Stomach smooth muscle (tissue), 2 donors: ENCODE data around the gene TSG101.

Source experiments
- H3K27ac ChIP-seq: one replicate; pipeline ENCODE4 v1.7.0; 2013; ENCODE audit warnings: mild to moderate bottlenecking, low read length, inconsistent platforms
- H3K27me3 ChIP-seq, 2 donors: one replicate each; pipeline ENCODE4 v1.7.0; 2013; ENCODE audit warnings: low read length in 2 of 2; ENCODE audit not compliant: insufficient read depth in 2 of 2, control insufficient read depth in 1 of 2
- H3K36me3 ChIP-seq, 2 donors: one replicate each; pipeline ENCODE4 v1.7.0; 2013; ENCODE audit warnings: low read length in 2 of 2; ENCODE audit not compliant: control insufficient read depth in 2 of 2, insufficient read depth in 2 of 2
- H3K4me1 ChIP-seq: one replicate; pipeline ENCODE4 v1.7.0; 2013; ENCODE audit warnings: low read length; ENCODE audit not compliant: control insufficient read depth, insufficient read depth
- H3K4me3 ChIP-seq, 2 donors: one replicate each; pipeline ENCODE4 v1.7.0; 2013; ENCODE audit warnings: low read length in 2 of 2
- H3K9ac ChIP-seq, 2 donors: one replicate each; pipeline ENCODE4 v1.7.0; 2013; ENCODE audit warnings: low read length in 2 of 2, mild to moderate bottlenecking in 1 of 2
- H3K9me3 ChIP-seq, 2 donors: one replicate each; pipeline ENCODE4 v1.7.0; 2013; ENCODE audit warnings: low read length in 2 of 2; ENCODE audit not compliant: control insufficient read depth in 2 of 2
- donor health status: healthy.
- donor health status: Pancreatic carcinoma.

Gene TSG101

GRCh38 chr11:18526521-18527296, at the start of gene TSG101:
Gene TSG101, minus strand, starts transcription at chr11:18526942. Its CDS starts 126 bp downstream, at chr11:18526816.
- H3K27ac ChIP-seq, result peak within 1 kb of the TSS; percentile 94
- H3K4me1 ChIP-seq, result no peaks in the 10 kb centered on the region
- no peaks in the 10 kb centered on the region for H3K27me3 ChIP-seq
- peaks cover 4% of the 10 kb centered on the region in 2 donors for H3K36me3 ChIP-seq
- no peaks in the 10 kb centered on the region for H3K9me3 ChIP-seq
- H3K4me3 ChIP-seq, result peak within 1 kb of the TSS; percentile 94 to 99
- peak within 1 kb of the TSS; percentile 99 to 100 for H3K9ac ChIP-seq

DNA sequence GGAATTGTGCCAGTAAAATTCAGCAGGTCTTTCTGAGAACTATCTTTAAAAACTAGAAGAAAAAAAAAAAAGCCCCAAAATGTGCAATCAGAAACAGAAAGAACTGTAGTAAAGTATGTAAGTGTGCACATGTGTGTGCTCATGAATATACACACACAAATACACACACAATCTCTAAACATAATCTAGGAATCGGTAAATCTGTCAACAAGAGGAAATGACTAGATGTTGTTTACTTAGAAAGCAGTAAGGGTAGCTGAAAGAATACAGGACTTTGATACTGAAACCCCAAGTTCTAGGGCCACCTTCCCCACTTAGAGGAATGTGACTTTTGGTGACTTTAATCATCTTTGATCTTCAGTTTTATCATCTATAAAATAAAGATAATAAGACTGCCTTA, 48.6 kb upstream of the TSG101 start:
- H3K27ac ChIP-seq, result no peak overlapping the region
- H3K9me3 ChIP-seq, result no peaks in the 10 kb centered on the region
- peaks cover 13 to 29% of the 10 kb centered on the region in 2 donors for H3K36me3 ChIP-seq
- H3K4me1 ChIP-seq, result no peaks in the 10 kb centered on the region
- no peak overlapping the region for H3K9ac ChIP-seq
- no peaks in the 10 kb centered on the region for H3K27me3 ChIP-seq
- no peak overlapping the region for H3K4me3 ChIP-seq

DNA sequence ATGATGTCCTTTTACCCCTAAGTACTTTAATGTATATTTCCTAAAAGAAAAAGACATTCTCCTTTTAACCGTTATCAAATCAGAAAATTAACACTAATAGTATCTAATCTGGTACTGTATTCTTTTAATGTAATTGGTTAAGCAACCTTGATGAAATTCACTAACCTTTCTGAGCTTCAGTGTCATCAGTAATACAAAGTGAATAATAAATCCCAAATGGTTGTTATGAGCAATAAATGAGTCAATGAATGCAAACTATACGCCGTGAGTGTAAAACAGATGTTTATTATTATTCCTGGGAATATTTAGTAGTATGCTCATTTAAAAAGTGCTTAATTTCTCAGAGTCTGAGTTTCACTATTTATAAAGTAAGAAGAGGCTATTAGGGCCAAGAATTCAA, 40.3 kb upstream of the TSG101 start:
- peaks cover 12 to 18% of the 10 kb centered on the region in 2 donors for H3K36me3 ChIP-seq
- no peaks in the 10 kb centered on the region for H3K4me1 ChIP-seq
- H3K9ac ChIP-seq, result no peak overlapping the region
- H3K4me3 ChIP-seq, result no peak overlapping the region
- H3K27ac ChIP-seq, result no peak overlapping the region
- H3K9me3 ChIP-seq, result no peaks in the 10 kb centered on the region
- H3K27me3 ChIP-seq, result no peaks in the 10 kb centered on the region

- H3K36me3 ChIP-seq, result peaks cover 9 to 18% of the 10 kb centered on the region in 2 donors
- H3K9ac ChIP-seq, result no peak overlapping the region
- no peaks in the 10 kb centered on the region for H3K4me1 ChIP-seq
- no peaks in the 10 kb centered on the region for H3K27me3 ChIP-seq
- H3K27ac ChIP-seq, result no peak overlapping the region
- H3K9me3 ChIP-seq, result no peaks in the 10 kb centered on the region
- no peak overlapping the region for H3K4me3 ChIP-seq
These were observed 39.7 kb upstream of the TSG101 start for GRCh38 chr11:18566406-18566805.

GRCh38 chr11:18564149-18564548, 37.4 kb upstream of the TSG101 start:
- Histone ChIP-seq H3K27me3 (no peaks in the 10 kb centered on the region), H3K9ac (no peak overlapping the region), H3K9me3 (no peaks in the 10 kb centered on the region), H3K4me3 (no peak overlapping the region), H3K36me3 (peaks cover 12 to 19% of the 10 kb centered on the region in 2 donors), H3K27ac (no peak overlapping the region), H3K4me1 (no peaks in the 10 kb centered on the region)

- H3K4me3 ChIP-seq, result no peak overlapping the region
- H3K9me3 ChIP-seq, result no peaks in the 10 kb centered on the region
- no peaks in the 10 kb centered on the region for H3K4me1 ChIP-seq
- no peak overlapping the region for H3K9ac ChIP-seq
- no peaks in the 10 kb centered on the region for H3K27me3 ChIP-seq
- peaks cover 13 to 17% of the 10 kb centered on the region in 2 donors for H3K36me3 ChIP-seq
- H3K27ac ChIP-seq, result no peak overlapping the region
These were observed 36.5 kb upstream of the TSG101 start for GRCh38 chr11:18563090-18563730.

DNA sequence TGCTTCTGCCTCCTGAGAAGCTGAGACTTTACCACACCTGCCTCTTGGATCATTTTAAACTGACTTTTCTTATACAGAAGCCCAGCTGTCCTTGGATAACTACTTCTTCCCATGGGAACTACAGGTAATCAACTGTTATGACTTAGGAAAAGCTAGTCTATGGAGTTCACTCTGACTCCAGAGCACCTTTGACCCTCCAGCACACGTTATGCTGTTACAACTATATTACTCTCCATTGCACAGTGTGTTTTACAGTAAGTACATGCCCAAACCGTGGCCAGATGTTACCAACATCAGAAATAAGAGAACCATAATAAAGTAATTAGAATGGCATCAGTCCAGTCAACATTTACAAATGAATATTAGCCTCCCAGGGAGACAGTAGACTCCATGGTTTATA, 21.3 kb upstream of the TSG101 start:
- Histone ChIP-seq H3K27ac (no peak overlapping the region), H3K4me1 (no peaks in the 10 kb centered on the region), H3K36me3 (peaks cover 12 to 19% of the 10 kb centered on the region in 2 donors), H3K9me3 (no peaks in the 10 kb centered on the region), H3K4me3 (no peak overlapping the region), H3K27me3 (no peaks in the 10 kb centered on the region), H3K9ac (no peak overlapping the region)

DNA sequence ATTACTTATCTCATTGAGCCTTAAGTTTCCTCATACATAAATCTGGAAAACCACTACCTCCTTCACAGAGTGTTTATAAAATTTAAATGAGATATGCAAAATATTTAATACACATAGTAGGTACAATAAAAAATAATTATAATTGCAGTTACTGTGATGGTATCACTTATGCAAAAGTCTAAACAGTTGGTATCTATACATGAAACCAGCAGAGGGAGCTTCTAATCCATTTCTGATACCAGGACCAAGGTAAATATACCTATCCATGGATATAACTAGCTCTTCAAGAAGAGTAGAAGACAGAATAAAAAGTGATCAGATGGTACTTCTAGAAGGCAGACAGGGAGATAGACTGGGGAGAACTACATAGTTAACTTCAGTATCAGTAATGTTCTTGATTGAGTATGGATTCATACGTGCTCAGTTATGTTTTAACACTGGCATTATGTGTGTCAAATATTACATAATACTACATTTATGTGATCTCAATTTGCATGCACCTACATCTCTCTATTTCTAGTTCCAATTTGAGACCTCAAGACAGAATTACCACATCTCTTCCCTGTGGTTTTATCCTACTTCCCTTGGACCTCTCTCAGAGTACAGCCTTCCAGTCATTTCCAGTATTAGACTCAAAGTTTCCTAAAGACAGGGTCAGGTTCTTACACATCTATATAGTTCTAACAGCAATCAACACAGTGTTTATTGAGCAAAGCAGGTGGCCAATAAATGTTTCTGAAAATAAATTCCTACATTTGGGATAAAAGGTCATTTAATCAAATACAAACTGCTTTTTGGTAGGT, 13.7 kb upstream of the TSG101 start:
- Histone ChIP-seq H3K4me3 (no peak overlapping the region), H3K27me3 (no peaks in the 10 kb centered on the region), H3K36me3 (peaks cover 5 to 15% of the 10 kb centered on the region in 2 donors), H3K9ac (no peak overlapping the region), H3K27ac (no peak overlapping the region), H3K4me1 (no peaks in the 10 kb centered on the region), H3K9me3 (no peaks in the 10 kb centered on the region)

- Histone ChIP-seq H3K27ac (no peak overlapping the region), H3K36me3 (peaks cover 7 to 10% of the 10 kb centered on the region in 2 donors), H3K4me3 (no peak overlapping the region), H3K27me3 (no peaks in the 10 kb centered on the region), H3K9ac (no peak overlapping the region), H3K4me1 (no peaks in the 10 kb centered on the region), H3K9me3 (no peaks in the 10 kb centered on the region)
These were observed 9.5 kb upstream of the TSG101 start for GRCh38 chr11:18536209-18536608.

GRCh38 chr11:18534245-18534644, 7.5 kb upstream of the TSG101 start:
- Histone ChIP-seq H3K27me3 (no peaks in the 10 kb centered on the region), H3K36me3 (peaks cover 7 to 9% of the 10 kb centered on the region in 2 donors), H3K9ac (no peak overlapping the region), H3K4me1 (no peaks in the 10 kb centered on the region), H3K4me3 (no peak overlapping the region), H3K9me3 (no peaks in the 10 kb centered on the region), H3K27ac (no peak overlapping the region)
